ENCODE results near the gene CDX1.

CDX1 gene

GRCh38 chr5:150160448-150161081 lies 6.0 kb upstream of the CDX1 start:
- Mint-ChIP-seq H3K4me1 (ENCODE audit: low read depth) (peaks cover 9% of the 10 kb centered on the region), H3K9me3 (no peaks in the 10 kb centered on the region), H3K27ac (no peak overlapping the region), H3K27me3 (peaks cover 11% of the 10 kb centered on the region), H3K36me3 (ENCODE audit: low read depth) (no peaks in the 10 kb centered on the region), H3K4me3 (no peak overlapping the region)

GRCh38 chr5:150161242-150162141 lies 5.1 kb upstream of the CDX1 start:
- no peaks in the 10 kb centered on the region for H3K9me3 Mint-ChIP-seq
- H3K4me1 Mint-ChIP-seq (ENCODE audit: low read depth): no peaks in the 10 kb centered on the region
- H3K27ac Mint-ChIP-seq: no peak overlapping the region
- H3K4me3 Mint-ChIP-seq: no peak overlapping the region
- H3K27me3 Mint-ChIP-seq: peaks cover 13% of the 10 kb centered on the region
- H3K36me3 Mint-ChIP-seq (ENCODE audit: low read depth): no peaks in the 10 kb centered on the region

- Mint-ChIP-seq H3K9me3 (no peaks in the 10 kb centered on the region), H3K27ac (no peak overlapping the region), H3K27me3 (peaks cover 13% of the 10 kb centered on the region), H3K4me1 (ENCODE audit: low read depth) (no peaks in the 10 kb centered on the region), H3K36me3 (ENCODE audit: low read depth) (no peaks in the 10 kb centered on the region), H3K4me3 (no peak overlapping the region)
These were observed 4.5 kb upstream of the CDX1 start for GRCh38 chr5:150162142-150162513.

- no peak overlapping the region for H3K27ac Mint-ChIP-seq
- no peaks in the 10 kb centered on the region for H3K9me3 Mint-ChIP-seq
- H3K4me3 Mint-ChIP-seq: no peak overlapping the region
- H3K36me3 Mint-ChIP-seq (ENCODE audit: low read depth): no peaks in the 10 kb centered on the region
- peaks cover 18% of the 10 kb centered on the region for H3K27me3 Mint-ChIP-seq
- no peaks in the 10 kb centered on the region for H3K4me1 Mint-ChIP-seq (ENCODE audit: low read depth)
These were observed 3.5 kb upstream of the CDX1 start for GRCh38 chr5:150163035-150163434.

- no peak overlapping the region for H3K27ac Mint-ChIP-seq
- no peaks in the 10 kb centered on the region for H3K9me3 Mint-ChIP-seq
These were observed 3.0 kb upstream of the CDX1 start for GRCh38 chr5:150163547-150164059.

GRCh38 chr5:150164211-150164980 lies 2.2 kb upstream of the CDX1 start:
- H3K4me1 Mint-ChIP-seq (ENCODE audit: low read depth): no peaks in the 10 kb centered on the region
- H3K4me3 Mint-ChIP-seq: no peak overlapping the region
- peaks cover 29% of the 10 kb centered on the region for H3K27me3 Mint-ChIP-seq
- no peaks in the 10 kb centered on the region for H3K36me3 Mint-ChIP-seq (ENCODE audit: low read depth)
- H3K27ac Mint-ChIP-seq: no peak overlapping the region
- H3K9me3 Mint-ChIP-seq: no peaks in the 10 kb centered on the region

More at GRCh38 chr5:150163547-150164059, 3.0 kb upstream of the CDX1 start:
- Mint-ChIP-seq H3K27me3 (peaks cover 24% of the 10 kb centered on the region), H3K4me3 (no peak overlapping the region), H3K36me3 (ENCODE audit: low read depth) (no peaks in the 10 kb centered on the region), H3K4me1 (ENCODE audit: low read depth) (no peaks in the 10 kb centered on the region)

- Mint-ChIP-seq H3K4me1 (ENCODE audit: low read depth) (no peaks in the 10 kb centered on the region), H3K9me3 (no peaks in the 10 kb centered on the region), H3K36me3 (ENCODE audit: low read depth) (no peaks in the 10 kb centered on the region), H3K4me3 (no peak overlapping the region), H3K27me3 (peaks cover 46% of the 10 kb centered on the region), H3K27ac (no peak overlapping the region)
These were observed 435 bp upstream of the CDX1 start for GRCh38 chr5:150166037-150166649.

- H3K36me3 Mint-ChIP-seq (ENCODE audit: low read depth): no peaks in the 10 kb centered on the region
- no peak overlapping the region for H3K4me3 Mint-ChIP-seq
- no peaks in the 10 kb centered on the region for H3K4me1 Mint-ChIP-seq (ENCODE audit: low read depth)
- no peak overlapping the region for H3K27ac Mint-ChIP-seq
- H3K9me3 Mint-ChIP-seq: no peaks in the 10 kb centered on the region
- peaks cover 51% of the 10 kb centered on the region for H3K27me3 Mint-ChIP-seq
These were observed 903 bp downstream of the CDX1 start for GRCh38 chr5:150167512-150167850.

- H3K36me3 Mint-ChIP-seq (ENCODE audit: low read depth): no peaks in the 10 kb centered on the region
- no peak overlapping the region for H3K4me3 Mint-ChIP-seq
- peaks cover 51% of the 10 kb centered on the region for H3K27me3 Mint-ChIP-seq
- H3K9me3 Mint-ChIP-seq: no peaks in the 10 kb centered on the region
- no peak overlapping the region for H3K27ac Mint-ChIP-seq
- H3K4me1 Mint-ChIP-seq (ENCODE audit: low read depth): no peaks in the 10 kb centered on the region
These were observed 1.3 kb downstream of the CDX1 start for GRCh38 chr5:150167908-150168307.

- no peaks in the 10 kb centered on the region for H3K36me3 Mint-ChIP-seq (ENCODE audit: low read depth)
- no peaks in the 10 kb centered on the region for H3K9me3 Mint-ChIP-seq
- peaks cover 57% of the 10 kb centered on the region for H3K27me3 Mint-ChIP-seq
- H3K4me3 Mint-ChIP-seq: no peak overlapping the region
- no peaks in the 10 kb centered on the region for H3K4me1 Mint-ChIP-seq (ENCODE audit: low read depth)
- H3K27ac Mint-ChIP-seq: no peak overlapping the region
These were observed 2.3 kb downstream of the CDX1 start for GRCh38 chr5:150168864-150169263.

- H3K27me3 Mint-ChIP-seq: peaks cover 44% of the 10 kb centered on the region
- no peaks in the 10 kb centered on the region for H3K9me3 Mint-ChIP-seq
These were observed 5.6 kb downstream of the CDX1 start for GRCh38 chr5:150172145-150172544.

GRCh38 chr5:150172556-150172955 lies 6.0 kb downstream of the CDX1 start:
- Mint-ChIP-seq H3K27me3 (peaks cover 41% of the 10 kb centered on the region), H3K4me1 (ENCODE audit: low read depth) (no peaks in the 10 kb centered on the region), H3K4me3 (no peak overlapping the region), H3K36me3 (ENCODE audit: low read depth) (no peaks in the 10 kb centered on the region), H3K27ac (no peak overlapping the region), H3K9me3 (no peaks in the 10 kb centered on the region)

More at GRCh38 chr5:150172145-150172544, 5.6 kb downstream of the CDX1 start:
- H3K4me1 Mint-ChIP-seq (ENCODE audit: low read depth): no peaks in the 10 kb centered on the region
- no peak overlapping the region for H3K4me3 Mint-ChIP-seq
- H3K36me3 Mint-ChIP-seq (ENCODE audit: low read depth): no peaks in the 10 kb centered on the region
- H3K27ac Mint-ChIP-seq: no peak overlapping the region

GRCh38 chr5:150173161-150173560 lies 6.6 kb downstream of the CDX1 start:
- H3K36me3 Mint-ChIP-seq (ENCODE audit: low read depth): no peaks in the 10 kb centered on the region
- H3K4me1 Mint-ChIP-seq (ENCODE audit: low read depth): no peaks in the 10 kb centered on the region
- no peaks in the 10 kb centered on the region for H3K9me3 Mint-ChIP-seq
- no peak overlapping the region for H3K4me3 Mint-ChIP-seq
- peaks cover 37% of the 10 kb centered on the region for H3K27me3 Mint-ChIP-seq
- no peak overlapping the region for H3K27ac Mint-ChIP-seq

- Mint-ChIP-seq H3K4me1 (ENCODE audit: low read depth) (no peaks in the 10 kb centered on the region), H3K27ac (no peak overlapping the region), H3K36me3 (ENCODE audit: low read depth) (no peaks in the 10 kb centered on the region), H3K9me3 (no peaks in the 10 kb centered on the region), H3K4me3 (no peak overlapping the region), H3K27me3 (peaks cover 28% of the 10 kb centered on the region)
These were observed 7.7 kb downstream of the CDX1 start for GRCh38 chr5:150174285-150174684.

All from stimulated activated naive CD8-positive, alpha-beta T cell treated with anti-CD3 and anti-CD28 coated beads, Interleukin-15, Interleukin-2, amounts not matched to agents 100 ng/mL and 50 ng/mL, for 24 hours (primary cell).